ENCODE measurements around the gene NAALADL2. TPM values are rescaled to one million over a fixed set of nuclear protein-coding genes. Genes with fewer than 3 reads are reported as not detected.

NAALADL2 gene
- total and polyA plus RNA-seq, 4 donors, result 0.28 to 4.6 (median 3.1) TPM

DNA sequence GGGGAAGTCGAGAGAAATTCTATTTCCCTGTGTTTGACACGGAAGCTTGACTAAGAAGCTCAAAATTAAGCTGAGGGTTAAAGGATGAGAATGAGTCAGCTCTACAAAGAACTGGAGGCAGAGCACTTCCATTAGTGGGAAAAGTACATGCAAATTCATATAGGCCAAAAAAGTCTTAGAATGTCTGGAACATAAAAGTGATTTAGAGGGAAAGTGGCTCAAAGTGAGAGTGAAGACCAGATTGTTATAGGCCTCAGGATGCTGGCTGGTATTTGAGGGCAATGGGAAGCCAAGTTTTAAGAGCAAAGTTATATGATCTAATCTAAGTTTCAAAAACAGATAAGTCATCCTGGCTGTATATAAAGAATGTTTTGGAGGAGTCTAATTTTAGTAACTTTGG, 857.3 kb downstream of the NAALADL2 start:
- 92% methylated on average over 2 of the region's 2 CpGs for WGBS
- TF ChIP-seq YY1 (IDR thresholded peaks at IDR 0.05) (no peak), GABPA (IDR thresholded peaks at IDR 0.05 in 1 of 2, conservative IDR thresholded peaks at IDR 0.05 in 1 of 2) (no peak), HNF4G (IDR thresholded peaks at IDR 0.05) (no peak), FOXA1 (IDR thresholded peaks at IDR 0.05) (no peak), NR2F2 (IDR thresholded peaks at IDR 0.05) (no peak), SP1 (IDR thresholded peaks at IDR 0.05) (no peak), RAD21 (IDR thresholded peaks at IDR 0.05) (no peak), RXRA (IDR thresholded peaks at IDR 0.05) (no peak), TAF1 (conservative IDR thresholded peaks at IDR 0.05) (no peak)
- TF ChIP-seq, protein P1, sequence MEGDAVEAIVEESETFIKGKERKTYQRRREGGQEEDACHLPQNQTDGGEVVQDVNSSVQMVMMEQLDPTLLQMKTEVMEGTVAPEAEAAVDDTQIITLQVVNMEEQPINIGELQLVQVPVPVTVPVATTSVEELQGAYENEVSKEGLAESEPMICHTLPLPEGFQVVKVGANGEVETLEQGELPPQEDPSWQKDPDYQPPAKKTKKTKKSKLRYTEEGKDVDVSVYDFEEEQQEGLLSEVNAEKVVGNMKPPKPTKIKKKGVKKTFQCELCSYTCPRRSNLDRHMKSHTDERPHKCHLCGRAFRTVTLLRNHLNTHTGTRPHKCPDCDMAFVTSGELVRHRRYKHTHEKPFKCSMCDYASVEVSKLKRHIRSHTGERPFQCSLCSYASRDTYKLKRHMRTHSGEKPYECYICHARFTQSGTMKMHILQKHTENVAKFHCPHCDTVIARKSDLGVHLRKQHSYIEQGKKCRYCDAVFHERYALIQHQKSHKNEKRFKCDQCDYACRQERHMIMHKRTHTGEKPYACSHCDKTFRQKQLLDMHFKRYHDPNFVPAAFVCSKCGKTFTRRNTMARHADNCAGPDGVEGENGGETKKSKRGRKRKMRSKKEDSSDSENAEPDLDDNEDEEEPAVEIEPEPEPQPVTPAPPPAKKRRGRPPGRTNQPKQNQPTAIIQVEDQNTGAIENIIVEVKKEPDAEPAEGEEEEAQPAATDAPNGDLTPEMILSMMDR (IDR thresholded peaks at IDR 0.05; ENCODE audit: low read depth, low read length, missing input control), result no peak
- TF ChIP-seq, protein P2, sequence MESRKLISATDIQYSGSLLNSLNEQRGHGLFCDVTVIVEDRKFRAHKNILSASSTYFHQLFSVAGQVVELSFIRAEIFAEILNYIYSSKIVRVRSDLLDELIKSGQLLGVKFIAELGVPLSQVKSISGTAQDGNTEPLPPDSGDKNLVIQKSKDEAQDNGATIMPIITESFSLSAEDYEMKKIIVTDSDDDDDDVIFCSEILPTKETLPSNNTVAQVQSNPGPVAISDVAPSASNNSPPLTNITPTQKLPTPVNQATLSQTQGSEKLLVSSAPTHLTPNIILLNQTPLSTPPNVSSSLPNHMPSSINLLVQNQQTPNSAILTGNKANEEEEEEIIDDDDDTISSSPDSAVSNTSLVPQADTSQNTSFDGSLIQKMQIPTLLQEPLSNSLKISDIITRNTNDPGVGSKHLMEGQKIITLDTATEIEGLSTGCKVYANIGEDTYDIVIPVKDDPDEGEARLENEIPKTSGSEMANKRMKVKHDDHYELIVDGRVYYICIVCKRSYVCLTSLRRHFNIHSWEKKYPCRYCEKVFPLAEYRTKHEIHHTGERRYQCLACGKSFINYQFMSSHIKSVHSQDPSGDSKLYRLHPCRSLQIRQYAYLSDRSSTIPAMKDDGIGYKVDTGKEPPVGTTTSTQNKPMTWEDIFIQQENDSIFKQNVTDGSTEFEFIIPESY (IDR thresholded peaks at IDR 0.05), result no peak

DNA sequence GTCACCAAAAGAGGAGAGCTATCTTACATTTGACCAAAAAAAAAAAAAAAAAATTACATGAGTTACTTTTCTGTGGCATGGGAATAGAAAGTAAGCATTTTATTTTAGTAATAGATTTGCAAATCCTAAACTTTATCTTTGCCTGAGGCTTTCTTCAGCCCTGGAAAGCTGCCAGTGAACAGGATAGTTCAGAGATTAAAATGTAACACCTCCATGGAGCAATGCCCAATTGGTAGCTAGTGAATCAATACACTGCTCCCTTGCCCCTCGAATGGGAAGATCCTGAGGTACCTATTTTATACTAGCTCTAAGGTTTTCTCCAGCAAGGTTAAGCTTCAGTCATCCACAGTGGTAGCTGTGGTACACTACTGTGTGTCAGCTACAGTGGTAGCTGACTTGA, 867.1 kb downstream of the NAALADL2 start:
- Histone ChIP-seq H3K27ac (ENCODE audit: low read depth in 1 of 2, low read length in 2 of 2) (no peak overlapping the region), H3K9ac (ENCODE audit: low read depth in 1 of 2, low read length in 2 of 2) (no peak overlapping the region), H3K27me3 (ENCODE audit: control insufficient read depth in 4 of 4, insufficient read depth in 4 of 4, low read length in 3 of 4) (no peaks in the 10 kb centered on the region), H3K4me1 (ENCODE audit: control insufficient read depth in 4 of 4, insufficient read depth in 4 of 4, low read length in 3 of 4) (peaks cover 0 to 8% (median 4%) of the 10 kb centered on the region in 4 donors), H3K9me3 (ENCODE audit: control insufficient read depth in 4 of 4, low read length in 3 of 4) (no peaks in the 10 kb centered on the region), H3K4me3 (ENCODE audit: low read depth in 1 of 3, low read length in 3 of 3) (no peak overlapping the region), H3K36me3 (ENCODE audit: control insufficient read depth in 4 of 4, insufficient read depth in 3 of 4, low read depth in 1 of 4, low read length in 3 of 4) (no peaks in the 10 kb centered on the region)
- TF ChIP-seq TAF1 (conservative IDR thresholded peaks at IDR 0.05), result no peak
- TF ChIP-seq EGR1 (IDR thresholded peaks at IDR 0.05; ENCODE audit: low read depth in 2 of 2), result no peak
- peak; percentile 23 for TF ChIP-seq RAD21 (IDR thresholded peaks at IDR 0.05)
- TF ChIP-seq FOXA1 (IDR thresholded peaks at IDR 0.05), result no peak
- no peak for TF ChIP-seq JUND (IDR thresholded peaks at IDR 0.05)
- no peak for TF ChIP-seq YY1 (IDR thresholded peaks at IDR 0.05)
- TF ChIP-seq, protein P2 (IDR thresholded peaks at IDR 0.05), result no peak
- TF ChIP-seq HNF4A (conservative IDR thresholded peaks at IDR 0.05), result peak; percentile 14 to 26
- TF ChIP-seq, protein P3, sequence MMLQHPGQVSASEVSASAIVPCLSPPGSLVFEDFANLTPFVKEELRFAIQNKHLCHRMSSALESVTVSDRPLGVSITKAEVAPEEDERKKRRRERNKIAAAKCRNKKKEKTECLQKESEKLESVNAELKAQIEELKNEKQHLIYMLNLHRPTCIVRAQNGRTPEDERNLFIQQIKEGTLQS (IDR thresholded peaks at IDR 0.05), result no peak
- TF ChIP-seq FOXA2 (IDR thresholded peaks at IDR 0.05), result no peak
- TF ChIP-seq HNF4G (IDR thresholded peaks at IDR 0.05), result no peak
- TF ChIP-seq, protein P1 (IDR thresholded peaks at IDR 0.05; ENCODE audit: low read depth, low read length, missing input control), result no peak
- TF ChIP-seq GABPA (IDR thresholded peaks at IDR 0.05 in 1 of 2, conservative IDR thresholded peaks at IDR 0.05 in 1 of 2), result no peak
- TF ChIP-seq, protein P4, sequence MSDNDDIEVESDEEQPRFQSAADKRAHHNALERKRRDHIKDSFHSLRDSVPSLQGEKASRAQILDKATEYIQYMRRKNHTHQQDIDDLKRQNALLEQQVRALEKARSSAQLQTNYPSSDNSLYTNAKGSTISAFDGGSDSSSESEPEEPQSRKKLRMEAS (IDR thresholded peaks at IDR 0.05), result no peak
- no peak for TF ChIP-seq NR2F2 (IDR thresholded peaks at IDR 0.05)
- TF ChIP-seq SP1 (IDR thresholded peaks at IDR 0.05), result no peak
- no peak for DNase-seq (ENCODE audit: low spot score)
- WGBS, result 35% methylated on average over 1 of the region's 1 CpG

More for the DNA sequence above, 857.3 kb downstream of the NAALADL2 start:
- Histone ChIP-seq H3K4me1 (ENCODE audit: control insufficient read depth in 4 of 4, insufficient read depth in 4 of 4, low read length in 3 of 4) (no peaks in the 10 kb centered on the region), H3K4me3 (ENCODE audit: low read depth in 1 of 3, low read length in 3 of 3) (no peak overlapping the region), H3K9me3 (ENCODE audit: control insufficient read depth in 4 of 4, low read length in 3 of 4) (no peaks in the 10 kb centered on the region), H3K27ac (ENCODE audit: low read depth in 1 of 2, low read length in 2 of 2) (no peak overlapping the region), H3K36me3 (ENCODE audit: control insufficient read depth in 4 of 4, insufficient read depth in 3 of 4, low read depth in 1 of 4, low read length in 3 of 4) (no peaks in the 10 kb centered on the region), H3K9ac (ENCODE audit: low read depth in 1 of 2, low read length in 2 of 2) (no peak overlapping the region), H3K27me3 (ENCODE audit: control insufficient read depth in 4 of 4, insufficient read depth in 4 of 4, low read length in 3 of 4) (no peaks in the 10 kb centered on the region)
- no peak for DNase-seq (ENCODE audit: low spot score)

Measured in liver (tissue), 9 donors.